ENCODE data around the gene ZNF296. TPM values are rescaled to one million over a fixed set of nuclear protein-coding genes. Genes with fewer than 3 reads are reported as not detected.
A peak's percentile ranks its signal among the peaks of the same experiment; 100 is the strongest.

ZNF296 gene
- total and polyA plus RNA-seq, 7 experiments from 2014 or later: 0.57 to 3.6 (median 1.2) TPM

GRCh38 chr19:45038931-45039893 is 37.1 kb downstream of the ZNF296 start, which contains the start of gene CLASRP:
TSS of gene CLASRP (plus strand) at chr19:45039045. CDS start at chr19:45040213, 1,168 bp downstream.
- peaks cover 0 to 4% (median 0%) of the 10 kb centered on the region in 3 experiments for H3K9me3 ChIP-seq (ENCODE audit: control insufficient read depth in 2 of 3, low read length in 3 of 3)
- H3K36me3 ChIP-seq (ENCODE audit: control insufficient read depth in 2 of 3, insufficient read depth in 3 of 3, low read length in 3 of 3): peaks cover 11 to 56% (median 18%) of the 10 kb centered on the region in 3 experiments
- ATAC-seq: peak; percentile 96
- intact Hi-C loops (cut with micrococcal nuclease): loop anchor here (1.0 to 2.0 kb wide), 8 partner anchors 20 to 212 kb away; partner anchors contain the start of genes BLOC1S3 (in 2 of the 2), CLPTM1 (in 2 of the 2), TRAPPC6A (in 2 of the 2) and ZNF296 (in 2 of the 2)
- ChIA-PET POLR2A (interaction anchor here (0.7 to 3.3 kb wide), 9 partner anchors 8 to 139 kb away, joined by 3 to 18 read pairs (median 5); partner anchors contain the start of genes BLOC1S3, GEMIN7, PPP1R37 and RELB), CTCF (interaction anchor here (0.7 to 1.6 kb wide), 3 partner anchors 20 to 692 kb away, joined by 3 to 8 read pairs (median 3); partner anchors contain the start of gene FBXO46)
- H3K27me3 ChIP-seq (ENCODE audit: control insufficient read depth in 2 of 2, insufficient read depth in 2 of 2, low read length in 2 of 2): no peaks in the 10 kb centered on the region
- H3K27ac ChIP-seq (ENCODE audit: low read depth, low read length): peak within 1 kb of the TSS; percentile 100
- peaks cover 15 to 24% of the 10 kb centered on the region in 2 donors for H3K4me1 ChIP-seq (ENCODE audit: control insufficient read depth in 2 of 2, insufficient read depth in 2 of 2, low read length in 2 of 2)
- peaks cover 0 to 4% (median 0%) of the 10 kb centered on the region in 11 donors for H3K9me3 Mint-ChIP-seq
- H3K4me3 Mint-ChIP-seq: peak within 1 kb of the TSS; percentile 89 to 100 (median 99)
- peaks cover 3 to 34% (median 9%) of the 10 kb centered on the region in 5 donors for H3K36me3 Mint-ChIP-seq
- no peaks in the 10 kb centered on the region for H3K27me3 Mint-ChIP-seq
- peak within 1 kb of the TSS; percentile 90 to 99 (median 98) for H3K27ac Mint-ChIP-seq
- H3K4me3 ChIP-seq (ENCODE audit: low read length): peak within 1 kb of the TSS; percentile 85
- peak; percentile 73 to 92 (median 85) for DNase-seq
- H3K4me1 Mint-ChIP-seq: peaks cover 26 to 43% (median 33%) of the 10 kb centered on the region in 7 donors

DNA sequence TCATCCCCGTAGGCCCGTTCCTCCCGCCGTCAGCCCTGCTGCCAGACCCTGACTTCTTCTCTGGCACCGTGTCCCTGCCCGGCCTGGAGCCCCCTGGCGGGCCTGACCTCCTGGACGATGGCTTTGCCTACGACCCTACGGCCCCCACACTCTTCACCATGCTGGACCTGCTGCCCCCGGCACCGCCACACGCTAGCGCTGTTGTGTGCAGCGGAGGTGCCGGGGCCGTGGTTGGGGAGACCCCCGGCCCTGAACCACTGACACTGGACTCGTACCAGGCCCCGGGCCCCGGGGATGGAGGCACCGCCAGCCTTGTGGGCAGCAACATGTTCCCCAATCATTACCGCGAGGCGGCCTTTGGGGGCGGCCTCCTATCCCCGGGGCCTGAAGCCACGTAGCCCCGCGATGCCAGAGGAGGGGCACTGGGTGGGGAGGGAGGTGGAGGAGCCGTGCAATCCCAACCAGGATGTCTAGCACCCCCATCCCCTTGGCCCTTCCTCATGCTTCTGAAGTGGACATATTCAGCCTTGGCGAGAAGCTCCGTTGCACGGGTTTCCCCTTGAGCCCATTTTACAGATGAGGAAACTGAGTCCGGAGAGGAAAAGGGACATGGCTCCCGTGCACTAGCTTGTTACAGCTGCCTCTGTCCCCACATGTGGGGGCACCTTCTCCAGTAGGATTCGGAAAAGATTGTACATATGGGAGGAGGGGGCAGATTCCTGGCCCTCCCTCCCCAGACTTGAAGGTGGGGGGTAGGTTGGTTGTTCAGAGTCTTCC is 38.7 kb downstream of the ZNF296 start:
- peaks cover 0 to 4% (median 0%) of the 10 kb centered on the region in 11 donors for H3K9me3 Mint-ChIP-seq
- Histone ChIP-seq H3K36me3 (ENCODE audit: control insufficient read depth in 2 of 3, insufficient read depth in 3 of 3, low read length in 3 of 3) (peaks cover 11 to 55% (median 17%) of the 10 kb centered on the region in 3 experiments), H3K4me3 (ENCODE audit: low read length) (no peak overlapping the region), H3K27ac (ENCODE audit: low read depth, low read length) (peak overlapping the region; percentile 69), H3K27me3 (ENCODE audit: control insufficient read depth in 2 of 2, insufficient read depth in 2 of 2, low read length in 2 of 2) (no peaks in the 10 kb centered on the region), H3K4me1 (ENCODE audit: control insufficient read depth in 2 of 2, insufficient read depth in 2 of 2, low read length in 2 of 2) (peaks cover 15 to 24% of the 10 kb centered on the region in 2 donors), H3K9me3 (ENCODE audit: control insufficient read depth in 2 of 3, low read length in 3 of 3) (peaks cover 0 to 4% (median 0%) of the 10 kb centered on the region in 3 experiments)
- no peaks in the 10 kb centered on the region for H3K27me3 Mint-ChIP-seq
- ChIA-PET POLR2A (interaction anchor here (0.7 to 3.3 kb wide), 4 partner anchors 20 to 141 kb away, joined by 3 to 18 read pairs (median 12); partner anchors contain the start of genes BLOC1S3, PPP1R37, RELB and TRAPPC6A), CTCF (no interaction called here)
- peak overlapping the region; percentile 18 to 93 (median 62) for H3K4me3 Mint-ChIP-seq
- peaks cover 6 to 40% (median 11%) of the 10 kb centered on the region in 5 donors for H3K36me3 Mint-ChIP-seq
- ATAC-seq (no peak), DNase-seq (peak in 1 of 9 donors; percentile 25)
- peaks cover 26 to 37% (median 33%) of the 10 kb centered on the region in 7 donors for H3K4me1 Mint-ChIP-seq
- peak overlapping the region in 6 of 9 donors; percentile 49 to 73 (median 68) for H3K27ac Mint-ChIP-seq
- intact Hi-C loops (cut with micrococcal nuclease): loop anchor here (1.0 to 2.0 kb wide), 4 partner anchors 35 to 147 kb away; partner anchors contain the start of genes BLOC1S3 (in 1 of the 2), CLPTM1 (in 1 of the 2), TOMM40 (in 1 of the 2) and TRAPPC6A (in 1 of the 2)

- CTCF ChIA-PET: no interaction called here
- H3K36me3 Mint-ChIP-seq: peaks cover 2 to 40% (median 10%) of the 10 kb centered on the region in 5 donors
- no peak overlapping the region for H3K27ac ChIP-seq (ENCODE audit: low read depth, low read length)
- DNase-seq: no peak
- H3K27ac Mint-ChIP-seq: no peak overlapping the region
- peaks cover 10 to 59% (median 17%) of the 10 kb centered on the region in 3 experiments for H3K36me3 ChIP-seq (ENCODE audit: control insufficient read depth in 2 of 3, insufficient read depth in 3 of 3, low read length in 3 of 3)
- H3K4me1 ChIP-seq (ENCODE audit: control insufficient read depth in 2 of 2, insufficient read depth in 2 of 2, low read length in 2 of 2): peaks cover 15% of the 10 kb centered on the region in 2 donors
- POLR2A ChIA-PET: no interaction called here
- intact Hi-C loops (cut with micrococcal nuclease): no loop called here
- no peaks in the 10 kb centered on the region for H3K27me3 Mint-ChIP-seq
- H3K4me3 ChIP-seq (ENCODE audit: low read length): no peak overlapping the region
- peaks cover 0 to 4% (median 0%) of the 10 kb centered on the region in 3 experiments for H3K9me3 ChIP-seq (ENCODE audit: control insufficient read depth in 2 of 3, low read length in 3 of 3)
- peaks cover 0 to 4% (median 0%) of the 10 kb centered on the region in 11 donors for H3K9me3 Mint-ChIP-seq
- no peak for ATAC-seq
- H3K27me3 ChIP-seq (ENCODE audit: control insufficient read depth in 2 of 2, insufficient read depth in 2 of 2, low read length in 2 of 2): no peaks in the 10 kb centered on the region
- no peak overlapping the region for H3K4me3 Mint-ChIP-seq
- peaks cover 14 to 21% (median 19%) of the 10 kb centered on the region in 7 donors for H3K4me1 Mint-ChIP-seq
Measured at GRCh38 chr19:45035755-45036154, 40.5 kb downstream of the ZNF296 start.

DNA sequence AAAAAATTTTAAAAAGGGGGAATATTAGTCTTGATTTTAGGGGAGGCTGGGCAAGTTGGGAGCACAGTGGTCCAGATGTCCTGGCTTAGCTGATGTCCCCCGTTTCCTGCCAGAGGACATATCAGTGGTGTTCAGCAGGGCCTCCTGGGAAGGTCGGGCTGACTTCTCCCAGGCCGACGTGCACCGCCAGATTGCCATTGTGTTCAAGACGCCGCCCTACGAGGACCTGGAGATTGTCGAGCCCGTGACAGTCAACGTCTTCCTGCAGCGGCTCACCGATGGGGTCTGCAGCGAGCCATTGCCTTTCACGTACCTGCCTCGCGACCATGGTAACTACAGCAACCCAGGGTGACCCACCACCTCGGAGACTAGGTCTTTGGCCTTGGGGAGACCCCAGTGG is 43.9 kb downstream of the ZNF296 start:
- H3K27me3 Mint-ChIP-seq: no peaks in the 10 kb centered on the region

DNA sequence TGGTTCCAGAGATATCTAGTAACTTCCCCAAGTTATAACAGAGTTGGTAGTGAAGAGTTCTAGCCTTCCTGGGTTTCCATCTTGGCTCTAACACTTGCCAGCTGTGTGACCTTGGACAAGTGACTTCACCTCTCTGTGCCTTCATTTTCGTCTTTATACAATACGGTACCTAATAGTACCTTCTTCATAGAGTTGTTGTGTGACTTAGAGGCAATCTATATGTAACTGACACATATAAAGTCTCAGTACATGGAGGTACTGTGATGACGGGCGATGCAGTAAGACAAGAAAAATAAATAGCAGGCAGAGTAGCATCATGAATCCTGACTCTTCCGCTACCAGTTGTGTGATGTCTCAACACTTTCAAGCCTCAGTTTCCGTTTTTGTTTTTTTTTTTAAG is 45.5 kb downstream of the ZNF296 start:
- no peak overlapping the region for H3K27ac Mint-ChIP-seq
- ChIA-PET POLR2A (interaction anchor here (2.0 kb wide), 1 partner anchor 9 kb away, joined by 5 read pairs; no protein-coding TSS in a partner anchor), CTCF (no interaction called here)
- peaks cover 3 to 43% (median 11%) of the 10 kb centered on the region in 5 donors for H3K36me3 Mint-ChIP-seq
- DNase-seq: no peak
- H3K4me1 Mint-ChIP-seq: no peaks in the 10 kb centered on the region
- Histone ChIP-seq H3K9me3 (ENCODE audit: control insufficient read depth in 2 of 3, low read length in 3 of 3) (peaks cover 0 to 3% (median 0%) of the 10 kb centered on the region in 3 experiments), H3K4me3 (ENCODE audit: low read length) (no peak overlapping the region), H3K36me3 (ENCODE audit: control insufficient read depth in 2 of 3, insufficient read depth in 3 of 3, low read length in 3 of 3) (peaks cover 4 to 66% (median 18%) of the 10 kb centered on the region in 3 experiments), H3K27ac (ENCODE audit: low read depth, low read length) (no peak overlapping the region), H3K27me3 (ENCODE audit: control insufficient read depth in 2 of 2, insufficient read depth in 2 of 2, low read length in 2 of 2) (no peaks in the 10 kb centered on the region), H3K4me1 (ENCODE audit: control insufficient read depth in 2 of 2, insufficient read depth in 2 of 2, low read length in 2 of 2) (no peaks in the 10 kb centered on the region)
- no peak overlapping the region for H3K4me3 Mint-ChIP-seq
- no peak for ATAC-seq
- intact Hi-C loops (cut with micrococcal nuclease): no loop called here
- H3K27me3 Mint-ChIP-seq: no peaks in the 10 kb centered on the region
- no peaks in the 10 kb centered on the region for H3K9me3 Mint-ChIP-seq

More for the DNA sequence above, 43.9 kb downstream of the ZNF296 start:
- intact Hi-C loops (cut with micrococcal nuclease): no loop called here
- Mint-ChIP-seq H3K27ac (peak overlapping the region in 1 of 9 donors; percentile 46), H3K36me3 (peaks cover 3 to 43% (median 8%) of the 10 kb centered on the region in 5 donors), H3K9me3 (no peaks in the 10 kb centered on the region), H3K4me3 (no peak overlapping the region), H3K4me1 (no peaks in the 10 kb centered on the region)
- Histone ChIP-seq H3K4me1 (ENCODE audit: control insufficient read depth in 2 of 2, insufficient read depth in 2 of 2, low read length in 2 of 2) (no peaks in the 10 kb centered on the region), H3K4me3 (ENCODE audit: low read length) (no peak overlapping the region), H3K27me3 (ENCODE audit: control insufficient read depth in 2 of 2, insufficient read depth in 2 of 2, low read length in 2 of 2) (no peaks in the 10 kb centered on the region), H3K9me3 (ENCODE audit: control insufficient read depth in 2 of 3, low read length in 3 of 3) (peaks cover 0 to 4% (median 0%) of the 10 kb centered on the region in 3 experiments), H3K27ac (ENCODE audit: low read depth, low read length) (no peak overlapping the region), H3K36me3 (ENCODE audit: control insufficient read depth in 2 of 3, insufficient read depth in 3 of 3, low read length in 3 of 3) (peaks cover 4 to 66% (median 18%) of the 10 kb centered on the region in 3 experiments)
- ChIA-PET POLR2A (interaction anchor here (0.6 kb wide), 1 partner anchor 43 kb away, joined by 4 read pairs; no protein-coding TSS in a partner anchor), CTCF (no interaction called here)
- no peak for DNase-seq
- ATAC-seq: no peak

All from naive thymus-derived CD4-positive, alpha-beta T cell (primary cell).